Calu3 (cell line): ENCODE data around the gene DOCK9. TPM values are rescaled to one million over a fixed set of nuclear protein-coding genes. Genes with fewer than 3 reads are reported as not detected.

Experiments
- BruUV-seq: library from RNA; stranded (reverse); fragments of 400-500 nt; replicated peaks from 2 replicates; lab custom pipeline; 2021; lab: Mats Ljungman, UMichigan
- CTCF ChIA-PET: fragments of 300-600 bp; sonication (Branson Sonifier 250); formaldehyde crosslinking; loops from one replicate; lab custom pipeline; 2022; ENCODE audit warnings: antibody characterized with exemption; lab: Charles Lee
- DNase-seq: peaks from one replicate; pipeline ENCODE4 v3.0.0; 2022
- H3K27ac Mint-ChIP-seq: one replicate; pipeline ENCODE4 v1.8.0; 2022; ENCODE audit warnings: mixed read lengths; ENCODE audit not compliant: unreplicated experiment
- H3K27me3 Mint-ChIP-seq: one replicate; pipeline ENCODE4 v1.8.0; 2022; ENCODE audit warnings: mixed read lengths; ENCODE audit not compliant: unreplicated experiment
- H3K36me3 Mint-ChIP-seq: one replicate; pipeline ENCODE4 v1.8.0; 2022; ENCODE audit warnings: mild to moderate bottlenecking, moderate library complexity, mixed read lengths; ENCODE audit not compliant: insufficient read depth, unreplicated experiment
- H3K4me1 Mint-ChIP-seq: one replicate; pipeline ENCODE4 v1.8.0; 2022; ENCODE audit warnings: mild to moderate bottlenecking, low read depth, mixed read lengths; ENCODE audit not compliant: unreplicated experiment
- H3K4me3 Mint-ChIP-seq: one replicate; pipeline ENCODE4 v1.8.0; 2022; ENCODE audit warnings: mild to moderate bottlenecking, low read depth, moderate library complexity, mixed read lengths; ENCODE audit not compliant: unreplicated experiment
- H3K9me3 Mint-ChIP-seq: one replicate; pipeline ENCODE4 v1.8.0; 2022; ENCODE audit warnings: low read depth, mixed read lengths; ENCODE audit not compliant: unreplicated experiment
- CTCF ChIP-seq: fragments of 200-600 bp; IDR thresholded peaks from one replicate; pipeline ENCODE4 v1.8.0; 2022; ENCODE audit warnings: antibody characterized with exemption; ENCODE audit not compliant: unreplicated experiment
- intact Hi-C: fragments of 100-400 bp; cut with micrococcal nuclease; formaldehyde crosslinking; loops from one replicate; pipeline ENCODE4 v1.10.0; 2022; ENCODE audit not compliant: unreplicated experiment
- total RNA-seq: library from RNA; stranded (reverse); gene quantifications from 2 replicates; pipeline ENCODE4 v1.2.3, GENCODE V29; 2022

DOCK9 gene
- total RNA-seq, 1 experiment from 2014 or later = 26.2 TPM

GRCh38 chr13:98985591-98985990, 7.7 kb upstream of the DOCK9 start:
- no TSS peak for BruUV-seq
- TF ChIP-seq CTCF = no peak
- Mint-ChIP-seq H3K4me3 (no peak overlapping the region), H3K4me1 (peaks cover 7% of the 10 kb centered on the region), H3K27ac (no peak overlapping the region), H3K9me3 (no peaks in the 10 kb centered on the region), H3K36me3 (no peaks in the 10 kb centered on the region), H3K27me3 (no peaks in the 10 kb centered on the region)
- intact Hi-C loops = no loop called here
- DNase-seq = no peak
- CTCF ChIA-PET = interaction anchor here (0.6 kb wide), 1 partner anchor 1111 kb away, joined by 5 read pairs; no protein-coding TSS in a partner anchor

GRCh38 chr13:98984983-98985382, 7.1 kb upstream of the DOCK9 start:
- Mint-ChIP-seq H3K27me3 (no peaks in the 10 kb centered on the region), H3K27ac (no peak overlapping the region), H3K4me3 (no peak overlapping the region), H3K4me1 (peaks cover 7% of the 10 kb centered on the region), H3K36me3 (no peaks in the 10 kb centered on the region), H3K9me3 (no peaks in the 10 kb centered on the region)
- no peak for DNase-seq
- BruUV-seq = no TSS peak
- intact Hi-C loops = no loop called here
- CTCF ChIA-PET = interaction anchor here (0.6 kb wide), 1 partner anchor 1110 kb away, joined by 5 read pairs; no protein-coding TSS in a partner anchor
- TF ChIP-seq CTCF = no peak

- CTCF ChIA-PET = no interaction called here
- no peaks in the 10 kb centered on the region for H3K9me3 Mint-ChIP-seq
- TF ChIP-seq CTCF = no peak
- intact Hi-C loops = no loop called here
- H3K36me3 Mint-ChIP-seq = no peaks in the 10 kb centered on the region
- no peak for DNase-seq
- H3K27ac Mint-ChIP-seq = no peak overlapping the region
- peaks cover 6% of the 10 kb centered on the region for H3K4me1 Mint-ChIP-seq
- BruUV-seq = no TSS peak
- no peak overlapping the region for H3K4me3 Mint-ChIP-seq
- no peaks in the 10 kb centered on the region for H3K27me3 Mint-ChIP-seq
These were observed 6.3 kb upstream of the DOCK9 start for GRCh38 chr13:98984118-98984517.

GRCh38 chr13:98983182-98983581, 5.3 kb upstream of the DOCK9 start:
- Mint-ChIP-seq H3K4me1 (no peaks in the 10 kb centered on the region), H3K27me3 (no peaks in the 10 kb centered on the region), H3K4me3 (no peak overlapping the region), H3K9me3 (no peaks in the 10 kb centered on the region), H3K36me3 (no peaks in the 10 kb centered on the region), H3K27ac (no peak overlapping the region)
- BruUV-seq = no TSS peak
- CTCF ChIA-PET = interaction anchor here (0.6 kb wide), 1 partner anchor 20 kb away, joined by 3 read pairs; no protein-coding TSS in a partner anchor
- TF ChIP-seq CTCF = no peak
- no peak for DNase-seq
- intact Hi-C loops = no loop called here
